Stimulated activated CD8-positive, alpha-beta memory T cell treated with anti-CD3 and anti-CD28 coated beads, Interleukin-15, amount 100 ng/mL, for 48 hours (primary cell): ENCODE results near the gene PDE2A.

Source experiments
- DNase-seq, 2 donors: peaks; one replicate each; pipeline ENCODE4 v3.0.0-alpha.2; 2020; ENCODE audit warnings: low read depth in 2 of 2

The PDE2A gene

DNA sequence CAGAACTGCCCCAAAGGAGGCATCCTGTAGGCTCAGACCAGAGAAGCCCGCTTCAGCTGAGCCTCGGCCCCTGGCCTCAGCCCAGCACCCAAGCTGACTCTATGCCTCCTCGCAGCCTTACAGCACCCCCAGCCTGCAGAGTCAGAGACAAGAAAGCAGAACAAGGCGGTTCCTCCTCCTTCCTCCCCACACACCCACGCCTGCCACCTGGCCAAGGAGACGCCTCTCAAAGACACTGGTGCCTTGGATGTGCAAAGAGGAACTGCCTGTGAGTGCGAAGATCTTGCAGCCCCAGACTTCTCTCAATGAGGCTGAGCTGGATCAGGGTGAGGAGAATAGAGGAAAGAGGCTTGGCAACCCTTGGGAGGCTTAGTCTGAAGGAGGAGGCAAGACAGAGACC, 60.2 kb downstream of the PDE2A start:
- DNase-seq, result no peak

DNA sequence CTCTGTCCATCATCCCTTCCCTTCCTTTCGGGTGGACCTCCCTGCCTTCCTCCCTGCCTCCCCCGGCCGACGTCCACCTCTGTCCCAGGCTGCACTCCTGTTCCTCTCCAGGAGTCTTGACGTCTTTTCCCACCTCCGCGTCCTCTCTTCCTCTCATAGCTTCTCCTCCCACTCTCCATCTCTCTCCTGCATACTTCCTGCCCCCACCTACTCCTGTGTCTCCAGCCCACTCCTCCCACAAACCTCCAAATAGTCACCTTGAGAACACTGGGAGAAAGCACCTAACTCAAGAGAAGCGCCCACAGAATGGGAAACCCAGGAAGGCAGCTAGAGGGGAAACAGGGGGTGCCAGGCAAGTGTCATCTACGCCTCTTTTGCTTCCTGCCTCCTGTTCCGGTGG, 60.8 kb downstream of the PDE2A start:
- no peak for DNase-seq

DNA sequence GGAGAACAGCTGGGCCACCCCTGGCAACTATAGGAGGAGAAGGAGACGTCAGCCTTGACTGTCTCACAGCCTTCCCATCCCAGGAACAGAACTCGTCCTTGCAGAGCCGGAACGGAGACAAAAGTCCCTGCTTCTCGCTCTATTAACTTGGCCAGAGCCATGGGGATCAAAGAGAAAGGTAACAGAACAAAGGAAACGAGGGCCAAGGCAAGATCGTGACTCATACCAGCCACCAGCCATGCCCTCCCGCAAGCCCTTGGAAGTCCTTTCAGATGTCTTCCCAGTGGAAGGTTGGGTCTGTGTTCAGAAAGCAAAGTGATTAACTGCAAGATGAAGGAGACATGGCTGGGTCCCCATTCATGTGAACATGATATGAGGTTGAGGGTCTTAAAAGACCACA, 64.7 kb downstream of the PDE2A start:
- DNase-seq, result no peak

GRCh38 chr11:72609045-72609444, 65.2 kb downstream of the PDE2A start:
- no peak for DNase-seq

DNA sequence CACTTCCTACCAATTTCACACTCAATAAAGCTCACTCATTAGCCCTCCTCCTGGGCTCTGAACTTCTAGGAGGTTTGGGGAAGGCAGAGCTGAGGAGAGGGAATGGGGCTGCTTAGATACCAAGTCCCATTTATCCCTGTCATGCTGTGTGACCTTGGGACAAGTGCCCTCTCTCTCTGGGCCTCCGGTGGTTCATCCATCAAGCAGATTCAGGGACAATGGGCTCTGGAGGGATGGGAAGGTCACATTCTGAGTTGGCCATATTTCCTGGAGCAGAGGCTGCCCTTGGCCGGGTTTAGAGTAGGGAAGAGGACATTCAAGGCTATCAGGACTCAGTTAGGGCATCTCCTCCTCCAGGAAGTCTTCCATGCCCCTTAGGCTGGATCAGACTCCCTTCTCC, 66.7 kb downstream of the PDE2A start:
- no peak for DNase-seq

DNA sequence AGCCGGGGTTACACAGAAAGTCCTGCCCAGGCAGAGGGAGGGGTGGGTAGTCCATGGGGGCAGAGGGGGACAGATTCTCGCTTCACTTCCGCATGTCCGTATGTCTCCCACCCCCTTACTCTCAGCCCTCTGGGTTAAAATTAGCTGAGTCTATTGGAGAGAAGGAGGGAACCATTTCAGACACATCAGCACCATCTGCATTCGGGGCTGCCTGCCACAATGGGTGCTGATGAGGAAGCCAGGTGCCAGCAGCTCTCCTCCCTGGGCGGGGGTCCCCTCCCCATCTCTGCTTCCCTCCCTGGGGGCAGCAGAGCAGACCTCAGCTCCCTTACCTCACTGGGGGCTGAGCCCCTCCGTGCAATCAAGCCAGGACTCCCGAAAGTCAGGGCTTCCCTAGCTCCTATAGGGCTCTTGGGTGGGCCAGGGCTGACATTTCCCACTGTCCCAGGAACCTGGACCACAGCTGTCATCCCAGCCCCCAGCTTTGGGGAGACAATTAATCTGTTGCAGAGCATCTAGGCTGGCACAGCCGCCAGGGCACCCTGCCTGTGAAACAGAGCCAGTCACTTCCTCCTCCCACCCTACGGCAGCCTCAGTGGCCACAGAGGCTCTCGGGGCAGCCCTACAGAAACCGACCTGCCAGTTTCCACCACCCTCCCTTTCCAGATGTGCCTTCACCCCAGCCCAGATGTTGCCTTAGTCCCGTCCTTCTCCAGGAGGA, 67.3 kb downstream of the PDE2A start:
- DNase-seq, result no peak

GRCh38 chr11:72605973-72606747, 68.1 kb downstream of the PDE2A start:
- DNase-seq, result no peak

GRCh38 chr11:72604256-72604655, 70.0 kb downstream of the PDE2A start:
- DNase-seq, result no peak

GRCh38 chr11:72602250-72602904, 71.8 kb downstream of the PDE2A start:
- no peak for DNase-seq

GRCh38 chr11:72600557-72600956, 73.7 kb downstream of the PDE2A start:
- no peak for DNase-seq

DNA sequence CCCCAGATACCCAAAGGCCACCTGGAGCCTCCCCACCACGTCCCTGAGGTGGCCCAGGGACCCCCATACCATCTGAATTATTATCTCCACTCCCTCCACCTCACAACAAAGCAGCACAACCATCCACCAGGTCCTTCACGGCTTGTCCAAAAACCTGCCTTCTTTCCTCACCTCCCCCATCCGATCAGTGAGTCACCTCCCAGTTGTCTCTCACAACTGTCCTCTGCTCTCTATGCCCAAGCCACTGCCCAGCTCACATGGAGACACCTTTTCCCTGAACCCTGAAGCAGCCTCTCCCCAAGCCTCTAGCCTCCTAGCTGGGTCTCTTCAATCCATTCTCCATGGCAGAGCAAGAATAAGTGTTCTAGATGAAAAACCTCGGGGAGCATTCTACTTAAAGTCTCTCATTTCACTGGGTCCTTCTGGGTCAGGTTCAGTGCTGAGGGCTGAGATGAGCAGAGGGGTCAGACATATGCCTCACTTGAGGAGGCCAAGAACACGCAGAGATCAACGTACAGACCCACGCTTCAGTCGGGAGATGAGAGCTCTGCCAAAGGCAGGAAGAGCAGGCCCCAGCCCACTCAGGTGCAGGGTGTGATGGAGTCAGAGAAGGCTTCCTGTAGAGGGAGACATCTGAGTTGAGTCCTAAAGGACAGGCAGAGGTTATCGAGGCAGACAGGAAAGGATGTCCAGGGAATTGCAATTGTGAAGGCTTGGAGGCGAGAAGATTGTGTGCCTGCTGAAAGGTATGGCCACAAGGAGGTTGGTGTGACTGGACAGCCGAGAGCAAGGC, 74.7 kb downstream of the PDE2A start:
- no peak for DNase-seq

DNA sequence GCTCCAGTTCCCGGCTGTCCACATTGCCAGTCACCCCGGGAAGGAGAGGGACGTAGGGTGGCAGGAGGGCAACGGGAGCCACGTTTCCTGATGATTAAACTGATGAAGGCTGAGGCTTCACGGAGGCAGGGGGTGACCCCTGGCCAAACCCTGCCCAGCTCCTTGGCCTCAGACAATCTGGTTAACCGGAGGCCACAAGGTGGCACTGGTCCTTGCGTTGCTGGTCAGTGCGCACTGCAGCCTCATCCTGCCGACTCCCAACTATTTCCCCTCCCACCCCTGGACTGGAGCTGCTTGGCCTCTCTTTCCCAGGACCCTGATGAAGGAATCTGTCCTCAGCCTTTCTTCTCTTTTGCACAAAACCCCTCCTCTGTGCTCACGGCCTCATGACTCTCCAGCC, 75.3 kb downstream of the PDE2A start:
- no peak for DNase-seq

GRCh38 chr11:72598466-72598865, 75.8 kb downstream of the PDE2A start:
- no peak for DNase-seq

GRCh38 chr11:72597721-72598120, 76.5 kb downstream of the PDE2A start:
- no peak for DNase-seq

DNA sequence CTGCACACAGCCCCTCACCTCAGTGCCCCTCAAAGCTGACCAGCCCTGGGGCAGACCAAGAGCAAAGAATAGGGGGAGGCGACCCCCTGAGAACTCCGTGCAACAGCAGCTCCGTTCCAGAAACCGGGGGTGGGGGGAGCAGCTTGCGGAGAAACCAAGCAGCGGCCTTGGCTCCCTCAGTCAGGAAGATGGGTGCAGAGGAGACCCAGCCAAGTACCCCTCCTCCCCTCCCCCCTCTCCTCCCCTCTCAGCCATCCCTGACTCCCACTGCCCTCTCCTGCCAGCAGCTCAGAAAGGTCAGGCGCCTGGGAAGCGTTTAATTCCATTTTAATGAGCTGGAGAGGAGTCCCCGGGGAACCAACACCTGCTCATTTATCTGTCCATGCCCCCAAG, 78.9 kb downstream of the PDE2A start:
- no peak for DNase-seq

GRCh38 chr11:72594493-72595291, 79.5 kb downstream of the PDE2A start:
- no peak for DNase-seq

GRCh38 chr11:72592698-72593495, 81.3 kb downstream of the PDE2A start:
- no peak for DNase-seq

DNA sequence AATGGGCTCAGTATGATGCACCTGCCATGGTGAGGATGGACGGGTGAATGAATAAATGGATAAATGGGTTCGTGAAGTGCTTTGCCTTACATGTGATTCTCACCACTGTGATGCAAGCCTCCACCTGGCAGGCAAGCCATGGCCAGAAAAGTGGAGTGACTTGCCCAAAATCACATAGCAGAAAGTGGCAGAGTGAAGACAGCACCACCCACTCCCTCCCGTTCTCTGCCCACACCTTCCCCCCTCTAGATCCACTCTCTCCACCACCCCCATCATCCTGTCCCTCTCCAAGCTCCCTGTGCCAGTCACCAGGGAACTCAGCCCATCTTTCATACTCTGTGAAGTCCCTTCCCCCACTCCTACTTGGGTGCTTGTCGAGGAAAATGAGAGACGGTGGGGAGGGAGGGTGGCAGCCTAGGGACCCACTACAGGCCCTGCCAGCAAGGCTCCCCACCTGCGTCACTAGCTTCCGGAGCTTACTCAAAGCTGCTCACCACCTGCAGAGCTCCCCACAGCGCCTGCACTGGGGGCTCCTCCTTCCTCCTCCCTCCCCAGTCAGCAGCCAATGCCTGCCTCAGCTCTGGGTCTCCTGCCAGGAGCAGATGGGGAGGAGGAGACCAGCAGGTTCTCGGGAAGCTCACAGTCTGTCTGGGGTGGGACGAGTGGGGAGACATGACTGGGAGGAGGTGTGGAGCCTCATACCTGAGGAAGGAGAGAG, 82.3 kb downstream of the PDE2A start:
- DNase-seq, result peak; percentile 42 to 62

DNA sequence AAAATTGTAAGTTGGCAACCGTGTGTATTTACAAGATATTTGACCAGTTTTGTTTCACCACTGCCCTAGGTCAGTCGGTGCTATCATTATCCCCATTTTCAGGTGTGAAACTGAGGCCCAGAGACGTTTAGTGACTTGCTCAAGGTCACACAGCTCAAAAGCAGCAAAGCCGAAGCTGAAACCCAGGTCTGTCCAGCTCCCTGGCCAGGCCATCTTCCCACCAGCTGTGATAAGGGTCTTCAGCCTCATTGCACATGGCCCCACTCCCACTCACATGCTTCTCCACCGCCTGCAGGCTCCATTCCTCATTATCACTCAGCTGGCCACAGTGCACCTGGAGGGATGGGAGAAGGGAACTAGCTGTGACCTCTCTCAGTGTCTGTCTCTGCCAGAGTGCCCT, 83.2 kb downstream of the PDE2A start:
- no peak for DNase-seq
